Karpas-422 (cell line): ENCODE results near the gene CHST2. TPM values are rescaled to one million over a fixed set of nuclear protein-coding genes. Genes with fewer than 3 reads are reported as not detected.

Experiments used
- DNase-seq: peaks from one replicate; pipeline ENCODE4 v3.0.0-alpha.2; 2015
- H2AFZ ChIP-seq: fragments of 200-600 bp; sonication (generic); 2 replicates; pipeline ENCODE4 v1.6.1; 2014; ENCODE audit warnings: antibody characterized with exemption, low read length, mixed read lengths
- H3K27ac ChIP-seq: fragments of 200-600 bp; sonication (generic); 2 replicates; pipeline ENCODE4 v1.5.1; 2014; ENCODE audit warnings: mild to moderate bottlenecking, low read length, moderate library complexity
- H3K27me3 ChIP-seq: fragments of 200-600 bp; sonication (generic); 2 replicates; pipeline ENCODE4 v1.6.1; 2014; ENCODE audit warnings: low read length, mixed read lengths
- H3K36me3 ChIP-seq: fragments of 200-600 bp; sonication (generic); 2 replicates; pipeline ENCODE4 v1.6.1; 2014; ENCODE audit warnings: low read length, mixed read lengths; ENCODE audit not compliant: insufficient read depth
- H3K4me1 ChIP-seq: fragments of 200-600 bp; sonication (generic); 2 replicates; pipeline ENCODE4 v1.6.1; 2014; ENCODE audit warnings: mild to moderate bottlenecking, low read length, mixed read lengths
- H3K4me2 ChIP-seq: fragments of 200-600 bp; sonication (generic); 2 replicates; pipeline ENCODE4 v1.6.1; 2014; ENCODE audit warnings: low read length, low read depth, mild to moderate bottlenecking; ENCODE audit not compliant: poor library complexity, severe bottlenecking
- H3K4me3 ChIP-seq: fragments of 200-600 bp; sonication (generic); 2 replicates; pipeline ENCODE4 v1.5.1; 2014; ENCODE audit warnings: mild to moderate bottlenecking, antibody characterized with exemption, low read length, mixed read lengths
- H3K79me2 ChIP-seq: fragments of 200-600 bp; sonication (generic); 2 replicates; pipeline ENCODE4 v1.6.1; 2014; ENCODE audit warnings: mild to moderate bottlenecking, low read length, mixed read lengths
- H3K9ac ChIP-seq: fragments of 200-600 bp; sonication (generic); 2 replicates; pipeline ENCODE4 v1.6.0; 2014; ENCODE audit warnings: low read length
- H3K9me2 ChIP-seq: fragments of 200-600 bp; sonication (generic), shearing (Covaris generic); replicated peaks from 2 replicates; pipeline ENCODE4 v1.6.0; 2014; ENCODE audit warnings: mild to moderate bottlenecking, low read length, moderate library complexity; ENCODE audit not compliant: insufficient read depth
- H3K9me3 ChIP-seq: fragments of 300-700, 200-600 bp; sonication (generic); 2 replicates; pipeline ENCODE4 v1.6.1; 2014; ENCODE audit warnings: low read length, mixed read lengths
- H4K20me1 ChIP-seq: fragments of 200-600 bp; sonication (generic); 2 replicates; pipeline ENCODE4 v1.6.1; 2014; ENCODE audit warnings: mild to moderate bottlenecking, antibody characterized with exemption, low read length, low read depth; ENCODE audit not compliant: insufficient read depth
- total RNA-seq: library from RNA; depleted of rRNA; stranded (reverse); fragments of >200 nt; shearing (Covaris generic); gene quantifications from 2 replicates; pipeline ENCODE4 v1.2.3, GENCODE V29; 2014; ENCODE audit warnings: low replicate concordance

CHST2 gene
- total RNA-seq, 1 experiment from 2014 or later: 14.3 TPM

GRCh38 chr3:143128227-143128955 lies 8.8 kb downstream of the CHST2 start:
- no peak overlapping the region for H2AFZ ChIP-seq

GRCh38 chr3:143132246-143132980 lies 12.8 kb downstream of the CHST2 start:
- H3K27me3 ChIP-seq: no peaks in the 10 kb centered on the region
- H3K27ac ChIP-seq: no peak overlapping the region
- no peak overlapping the region for H3K4me3 ChIP-seq
- no peak for DNase-seq
- no peaks in the 10 kb centered on the region for H4K20me1 ChIP-seq
- no peak overlapping the region for H3K4me2 ChIP-seq
- no peak overlapping the region for H2AFZ ChIP-seq
- no peaks in the 10 kb centered on the region for H3K36me3 ChIP-seq
- H3K9me3 ChIP-seq: no peaks in the 10 kb centered on the region
- no peaks in the 10 kb centered on the region for H3K79me2 ChIP-seq
- no peak overlapping the region for H3K9ac ChIP-seq
- peaks cover 20% of the 10 kb centered on the region for H3K4me1 ChIP-seq
- no peaks in the 10 kb centered on the region for H3K9me2 ChIP-seq

More at GRCh38 chr3:143128227-143128955, 8.8 kb downstream of the CHST2 start:
- Histone ChIP-seq H3K9ac (no peak overlapping the region), H3K79me2 (no peaks in the 10 kb centered on the region), H3K27ac (no peak overlapping the region), H3K9me2 (no peaks in the 10 kb centered on the region), H3K9me3 (no peaks in the 10 kb centered on the region), H3K27me3 (no peaks in the 10 kb centered on the region), H3K4me3 (no peak overlapping the region), H3K4me1 (peaks cover 48% of the 10 kb centered on the region), H3K36me3 (no peaks in the 10 kb centered on the region; the same call in 1 of the 2 replicates), H4K20me1 (peaks cover 11% of the 10 kb centered on the region; the same call in 1 of the 2 replicates), H3K4me2 (no peak overlapping the region)
- no peak for DNase-seq

- Histone ChIP-seq H3K36me3 (no peaks in the 10 kb centered on the region), H3K27ac (no peak overlapping the region), H3K9me2 (no peaks in the 10 kb centered on the region), H2AFZ (no peak overlapping the region), H3K79me2 (no peaks in the 10 kb centered on the region), H3K27me3 (no peaks in the 10 kb centered on the region), H3K4me1 (peaks cover 16% of the 10 kb centered on the region), H3K9me3 (no peaks in the 10 kb centered on the region), H3K4me3 (no peak overlapping the region), H3K9ac (no peak overlapping the region), H4K20me1 (no peaks in the 10 kb centered on the region), H3K4me2 (no peak overlapping the region)
- no peak for DNase-seq
Measured at GRCh38 chr3:143134471-143134870, 14.9 kb downstream of the CHST2 start.

- DNase-seq: no peak
- Histone ChIP-seq H3K9me3 (no peaks in the 10 kb centered on the region), H3K4me2 (no peak overlapping the region), H3K4me1 (peaks cover 16% of the 10 kb centered on the region), H3K9me2 (no peaks in the 10 kb centered on the region), H3K27ac (no peak overlapping the region), H4K20me1 (no peaks in the 10 kb centered on the region), H3K36me3 (no peaks in the 10 kb centered on the region), H3K9ac (no peak overlapping the region), H3K4me3 (no peak overlapping the region), H3K79me2 (no peaks in the 10 kb centered on the region), H2AFZ (0 out of 2 replicates have a peak overlapping the region, but pooled peaks have one; percentile 5), H3K27me3 (no peaks in the 10 kb centered on the region)
Measured at GRCh38 chr3:143135150-143135549, 15.6 kb downstream of the CHST2 start.

- no peaks in the 10 kb centered on the region for H3K9me3 ChIP-seq
- no peaks in the 10 kb centered on the region for H3K27me3 ChIP-seq
- no peak overlapping the region for H3K9ac ChIP-seq
- no peaks in the 10 kb centered on the region for H3K9me2 ChIP-seq
- H2AFZ ChIP-seq: no peak overlapping the region
- no peaks in the 10 kb centered on the region for H3K79me2 ChIP-seq
- no peaks in the 10 kb centered on the region for H3K36me3 ChIP-seq
- DNase-seq: no peak
- no peak overlapping the region for H3K27ac ChIP-seq
- H4K20me1 ChIP-seq: no peaks in the 10 kb centered on the region
- peaks cover 16% of the 10 kb centered on the region for H3K4me1 ChIP-seq
- no peak overlapping the region for H3K4me3 ChIP-seq
- H3K4me2 ChIP-seq: no peak overlapping the region
Measured at GRCh38 chr3:143137435-143138036, 18.0 kb downstream of the CHST2 start.

- Histone ChIP-seq H2AFZ (no peak overlapping the region), H3K9me3 (no peaks in the 10 kb centered on the region), H3K4me3 (no peak overlapping the region), H3K4me2 (no peak overlapping the region), H3K27ac (no peak overlapping the region), H4K20me1 (no peaks in the 10 kb centered on the region), H3K36me3 (no peaks in the 10 kb centered on the region), H3K79me2 (no peaks in the 10 kb centered on the region), H3K9me2 (no peaks in the 10 kb centered on the region), H3K27me3 (no peaks in the 10 kb centered on the region), H3K4me1 (peaks cover 8% of the 10 kb centered on the region), H3K9ac (no peak overlapping the region)
- DNase-seq: no peak
Measured at GRCh38 chr3:143138953-143139352, 19.4 kb downstream of the CHST2 start.

- Histone ChIP-seq H3K9me3 (no peaks in the 10 kb centered on the region), H3K4me2 (no peak overlapping the region), H3K4me1 (peaks cover 8% of the 10 kb centered on the region), H3K9ac (no peak overlapping the region), H3K27me3 (no peaks in the 10 kb centered on the region; the same call in 1 of the 2 replicates), H2AFZ (no peak overlapping the region), H3K79me2 (no peaks in the 10 kb centered on the region), H3K27ac (no peak overlapping the region), H3K4me3 (no peak overlapping the region), H3K36me3 (no peaks in the 10 kb centered on the region), H3K9me2 (no peaks in the 10 kb centered on the region), H4K20me1 (no peaks in the 10 kb centered on the region)
- DNase-seq: no peak
Measured at GRCh38 chr3:143139762-143140161, 20.2 kb downstream of the CHST2 start.

GRCh38 chr3:143140550-143140949 lies 21.0 kb downstream of the CHST2 start:
- H3K9ac ChIP-seq: no peak overlapping the region
- no peak overlapping the region for H3K4me2 ChIP-seq

More at GRCh38 chr3:143140550-143140949, 21.0 kb downstream of the CHST2 start:
- Histone ChIP-seq H3K27me3 (no peaks in the 10 kb centered on the region; the same call in 1 of the 2 replicates), H3K36me3 (no peaks in the 10 kb centered on the region), H3K79me2 (no peaks in the 10 kb centered on the region), H4K20me1 (no peaks in the 10 kb centered on the region), H2AFZ (no peak overlapping the region), H3K4me1 (peaks cover under 1% of the 10 kb centered on the region; the same call in 1 of the 2 replicates), H3K9me3 (no peaks in the 10 kb centered on the region), H3K9me2 (no peaks in the 10 kb centered on the region), H3K27ac (no peak overlapping the region), H3K4me3 (no peak overlapping the region)
- no peak for DNase-seq
